Panc1 (cell line): ENCODE data around the gene RNF213. TPM values are rescaled to one million over a fixed set of nuclear protein-coding genes. Genes with fewer than 3 reads are reported as not detected.

Experiments
- ATAC-seq: fragments of 200-7000 bp; cut with Tn5 transposase; 2 replicates; pipeline ENCODE4 v1.9.1; 2020; ENCODE audit warnings: mild to moderate bottlenecking, moderate library complexity
- BruUV-seq: library from RNA; stranded (reverse); fragments of 400-500 nt; replicated peaks from 2 replicates; lab custom pipeline; 2021; lab: Mats Ljungman, UMichigan
- CTCF ChIA-PET: fragments of 300-600 bp; sonication (Branson Sonifier 250); formaldehyde crosslinking; loops from one replicate; lab custom pipeline; 2022; ENCODE audit warnings: antibody characterized with exemption; lab: Charles Lee
- POLR2A ChIA-PET: fragments of 300-600 bp; sonication (Branson Sonifier 250); formaldehyde crosslinking; loops from one replicate; lab custom pipeline; 2022; ENCODE audit warnings: antibody characterized with exemption; lab: Charles Lee
- DNase-seq: peaks from one replicate; pipeline ENCODE4 v3.0.0-alpha.2; 2010; ENCODE audit warnings: low read depth, low spot score
- H3K27ac ChIP-seq: 2 replicates; pipeline ENCODE4 v1.5.1; 2011; ENCODE audit warnings: mild to moderate bottlenecking, low read length, inconsistent platforms
- H3K27me3 ChIP-seq: fragments of 200-500 bp; sonication (Bioruptor generic); 2 replicates; pipeline ENCODE4 v1.6.0; 2014; ENCODE audit warnings: low read length, inconsistent platforms; ENCODE audit not compliant: control insufficient read depth, insufficient read depth
- H3K36me3 ChIP-seq: fragments of 200-500 bp; sonication (Bioruptor generic); 2 replicates; pipeline ENCODE4 v1.5.1; 2014; ENCODE audit warnings: inconsistent platforms, mild to moderate bottlenecking, low read length, moderate library complexity; ENCODE audit not compliant: control insufficient read depth, insufficient read depth
- H3K4me1 ChIP-seq: 2 replicates; pipeline ENCODE4 v1.5.1; 2011; ENCODE audit warnings: inconsistent platforms, mild to moderate bottlenecking, low read length, moderate library complexity; ENCODE audit not compliant: control insufficient read depth, insufficient read depth
- H3K4me3 ChIP-seq, 2 experiments: 2 replicates each; pipeline ENCODE4 v1.5.1; 2011 to 2012; ENCODE audit warnings: low read depth in 2 of 2, low read length in 2 of 2, mild to moderate bottlenecking in 2 of 2, inconsistent platforms in 1 of 2, moderate library complexity in 1 of 2
- H3K9me3 ChIP-seq: fragments of 200-500 bp; sonication (Bioruptor generic); 2 replicates; pipeline ENCODE4 v1.5.1; 2014; ENCODE audit warnings: low read depth, mild to moderate bottlenecking, inconsistent platforms, low read length, moderate library complexity; ENCODE audit not compliant: control insufficient read depth, insufficient read depth
- CTCF ChIP-seq: fragments of 450-650 bp; IDR thresholded peaks from 2 replicates; pipeline ENCODE4 v1.5.1; 2017; ENCODE audit warnings: mild to moderate bottlenecking
- POLR2AphosphoS5 ChIP-seq: IDR thresholded peaks from 2 replicates; pipeline ENCODE4 v1.6.1; 2012; ENCODE audit warnings: mild to moderate bottlenecking, low read depth, low read length, moderate library complexity
- SIN3A ChIP-seq: IDR thresholded peaks from 2 replicates; pipeline ENCODE4 v1.6.1; 2012; ENCODE audit warnings: low read depth, mild to moderate bottlenecking, low read length, moderate library complexity, borderline replicate concordance; ENCODE audit not compliant: insufficient read depth
- TCF7L2 ChIP-seq: IDR thresholded peaks from 2 replicates; pipeline ENCODE4 v1.6.1; 2011; ENCODE audit warnings: mild to moderate bottlenecking, low read depth, low read length, inconsistent platforms
- in situ Hi-C: cut with HindIII; loops from 2 replicates; pipeline ENCODE4 v1.10.0; 2016; ENCODE audit warnings: low sequenced_read_pairs, low pct_unique_long_range_greater_than_20kb
- intact Hi-C: fragments of 100-400 bp; cut with micrococcal nuclease; formaldehyde crosslinking; loops from one replicate; pipeline ENCODE4 v1.10.0; 2022; ENCODE audit not compliant: unreplicated experiment
- total RNA-seq: library from RNA; stranded (reverse); gene quantifications from one replicate; pipeline ENCODE4 v1.2.1, GENCODE V29; 2021; ENCODE audit not compliant: unreplicated experiment
- TF ChIP-seq, protein P1 (sequence below), 2 experiments: IDR thresholded peaks; 2 replicates each; pipeline ENCODE4 v1.6.1; 2011 to 2012; ENCODE audit warnings: low read depth in 2 of 2, control low read depth in 1 of 2, low read length in 1 of 2, mild to moderate bottlenecking in 1 of 2, moderate library complexity in 1 of 2; ENCODE audit not compliant: insufficient read depth in 1 of 2

RNF213 gene
- total RNA-seq, 1 experiment from 2014 or later, result 230 TPM

DNA sequence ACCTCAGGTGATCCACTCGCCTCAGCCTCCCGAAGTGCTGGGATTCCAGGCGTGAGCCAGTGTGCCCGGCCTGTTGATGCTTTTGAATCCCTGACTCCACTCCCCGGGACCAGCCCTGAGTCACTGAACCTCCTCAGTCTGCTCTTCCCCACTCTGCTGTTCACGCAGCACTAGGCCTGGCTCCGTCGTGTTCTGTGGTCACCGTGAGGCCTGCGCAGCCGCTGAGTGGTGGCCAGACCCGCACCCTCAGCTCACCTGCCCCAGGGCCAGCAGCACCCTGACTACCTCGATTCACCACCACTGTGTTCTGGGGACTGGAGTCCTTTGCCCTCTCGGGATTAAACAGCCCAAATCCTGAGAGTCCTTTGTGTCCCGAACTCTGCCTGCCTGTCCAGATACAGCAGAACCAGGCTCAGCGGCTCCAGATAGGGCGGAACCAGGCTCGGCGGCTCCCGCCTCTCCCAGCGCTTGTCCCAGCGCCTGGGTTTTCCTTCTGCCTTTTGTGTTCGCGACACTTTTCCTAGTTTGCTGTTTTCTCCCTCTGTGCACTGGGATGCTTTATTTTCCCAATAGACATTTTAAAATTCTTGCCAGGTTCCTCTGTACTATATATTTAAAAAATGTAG, 95.7 kb downstream of the RNF213 start:
- peaks cover 28% of the 10 kb centered on the region for H3K36me3 ChIP-seq
- POLR2A ChIA-PET, result no interaction called here
- ATAC-seq (peak; percentile 38; the same call in 1 of the 2 replicates), DNase-seq (no peak)
- intact Hi-C loops, result no loop called here
- no peak for TF ChIP-seq TCF7L2
- TF ChIP-seq, protein P1, sequence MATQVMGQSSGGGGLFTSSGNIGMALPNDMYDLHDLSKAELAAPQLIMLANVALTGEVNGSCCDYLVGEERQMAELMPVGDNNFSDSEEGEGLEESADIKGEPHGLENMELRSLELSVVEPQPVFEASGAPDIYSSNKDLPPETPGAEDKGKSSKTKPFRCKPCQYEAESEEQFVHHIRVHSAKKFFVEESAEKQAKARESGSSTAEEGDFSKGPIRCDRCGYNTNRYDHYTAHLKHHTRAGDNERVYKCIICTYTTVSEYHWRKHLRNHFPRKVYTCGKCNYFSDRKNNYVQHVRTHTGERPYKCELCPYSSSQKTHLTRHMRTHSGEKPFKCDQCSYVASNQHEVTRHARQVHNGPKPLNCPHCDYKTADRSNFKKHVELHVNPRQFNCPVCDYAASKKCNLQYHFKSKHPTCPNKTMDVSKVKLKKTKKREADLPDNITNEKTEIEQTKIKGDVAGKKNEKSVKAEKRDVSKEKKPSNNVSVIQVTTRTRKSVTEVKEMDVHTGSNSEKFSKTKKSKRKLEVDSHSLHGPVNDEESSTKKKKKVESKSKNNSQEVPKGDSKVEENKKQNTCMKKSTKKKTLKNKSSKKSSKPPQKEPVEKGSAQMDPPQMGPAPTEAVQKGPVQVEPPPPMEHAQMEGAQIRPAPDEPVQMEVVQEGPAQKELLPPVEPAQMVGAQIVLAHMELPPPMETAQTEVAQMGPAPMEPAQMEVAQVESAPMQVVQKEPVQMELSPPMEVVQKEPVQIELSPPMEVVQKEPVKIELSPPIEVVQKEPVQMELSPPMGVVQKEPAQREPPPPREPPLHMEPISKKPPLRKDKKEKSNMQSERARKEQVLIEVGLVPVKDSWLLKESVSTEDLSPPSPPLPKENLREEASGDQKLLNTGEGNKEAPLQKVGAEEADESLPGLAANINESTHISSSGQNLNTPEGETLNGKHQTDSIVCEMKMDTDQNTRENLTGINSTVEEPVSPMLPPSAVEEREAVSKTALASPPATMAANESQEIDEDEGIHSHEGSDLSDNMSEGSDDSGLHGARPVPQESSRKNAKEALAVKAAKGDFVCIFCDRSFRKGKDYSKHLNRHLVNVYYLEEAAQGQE (IDR thresholded peaks at IDR 0.05; ENCODE audit: insufficient read depth in 1 of 2, low read depth in 2 of 2, low read length in 1 of 2), result no peak
- no peak for TF ChIP-seq CTCF
- no peak for TF ChIP-seq POLR2AphosphoS5
- TF ChIP-seq SIN3A, result no peak
- CTCF ChIA-PET, result no interaction called here
- BruUV-seq, result no TSS peak
- H3K27ac ChIP-seq, result no peak overlapping the region
- no peak overlapping the region for H3K4me3 ChIP-seq
- no peaks in the 10 kb centered on the region for H3K9me3 ChIP-seq
- in situ Hi-C loops, result no loop called here
- H3K27me3 ChIP-seq, result no peaks in the 10 kb centered on the region
- H3K4me1 ChIP-seq, result no peaks in the 10 kb centered on the region

DNA sequence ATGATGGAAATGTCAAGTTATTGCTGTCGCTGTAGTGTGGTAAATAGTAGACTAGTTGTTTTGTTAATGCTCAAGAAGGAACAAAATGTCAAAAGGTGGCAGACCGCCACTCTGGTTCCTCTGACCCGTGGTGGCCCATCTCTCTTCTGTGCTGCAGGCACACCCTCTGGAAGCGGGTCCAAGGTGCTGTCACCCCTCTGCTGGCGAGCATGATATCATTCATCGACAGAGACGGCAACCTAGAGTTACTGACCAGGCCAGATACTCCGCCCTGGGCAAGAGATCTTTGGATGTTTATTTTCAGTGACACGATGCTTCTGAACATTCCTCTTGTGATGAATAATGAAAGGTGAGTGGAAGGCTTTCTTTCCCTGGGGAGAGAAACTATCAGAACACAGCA, 97.5 kb downstream of the RNF213 start:
- POLR2A ChIA-PET, result no interaction called here
- H3K4me1 ChIP-seq, result no peaks in the 10 kb centered on the region
- TF ChIP-seq CTCF, result no peak
- no peak for TF ChIP-seq TCF7L2
- TF ChIP-seq SIN3A, result no peak
- TF ChIP-seq POLR2AphosphoS5, result no peak
- TF ChIP-seq, protein P1 (IDR thresholded peaks at IDR 0.05; ENCODE audit: insufficient read depth in 1 of 2, low read depth in 2 of 2, low read length in 1 of 2), result no peak
- H3K36me3 ChIP-seq, result peaks cover 41% of the 10 kb centered on the region
- H3K27ac ChIP-seq, result no peak overlapping the region
- no TSS peak for BruUV-seq
- intact Hi-C loops (no loop called here), in situ Hi-C loops (no loop called here)
- no peak overlapping the region for H3K4me3 ChIP-seq
- H3K9me3 ChIP-seq, result no peaks in the 10 kb centered on the region
- ATAC-seq, result no peak
- CTCF ChIA-PET, result no interaction called here
- H3K27me3 ChIP-seq, result no peaks in the 10 kb centered on the region
- no peak for DNase-seq
